Fibroblast of lung (primary cell): ENCODE results near the gene VWA3B. TPM values are rescaled to one million over a fixed set of nuclear protein-coding genes. Genes with fewer than 3 reads are reported as not detected.

Experiments
- DNase-seq, 2 donors: peaks; one replicate each; pipeline versions ENCODE4 v3.0.0 to v3.0.0-alpha.2; 2010; ENCODE audit warnings: low read depth in 2 of 2
- H2AFZ ChIP-seq: 2 replicates; pipeline ENCODE4 v1.5.1; 2012; ENCODE audit warnings: low read length, control low read depth, inconsistent platforms
- H3K27ac ChIP-seq: 2 replicates; pipeline ENCODE4 v1.5.1; 2011; ENCODE audit warnings: low read length, control low read depth; ENCODE audit not compliant: insufficient read depth
- H3K27me3 ChIP-seq: 2 replicates; pipeline ENCODE4 v1.5.1; 2011; ENCODE audit warnings: mild to moderate bottlenecking, low read length; ENCODE audit not compliant: control insufficient read depth, insufficient read depth
- H3K36me3 ChIP-seq: 2 replicates; pipeline ENCODE4 v1.5.1; 2011; ENCODE audit warnings: low read length; ENCODE audit not compliant: control insufficient read depth, insufficient read depth
- H3K4me1 ChIP-seq: 2 replicates; pipeline ENCODE4 v1.5.1; 2011; ENCODE audit warnings: low read length; ENCODE audit not compliant: control insufficient read depth, insufficient read depth; ENCODE audit errors: extremely low read depth
- H3K4me2 ChIP-seq: 2 replicates; pipeline ENCODE4 v1.5.1; 2011; ENCODE audit warnings: low read length, control low read depth; ENCODE audit not compliant: insufficient read depth; ENCODE audit errors: extremely low read depth
- H3K4me3 ChIP-seq, 4 experiments: fragments of 200-600 bp in 1 of 4; sonication (generic) in 1 of 4; replicated peaks in 1 of 4; 2 replicates each; pipeline ENCODE4 v1.5.1; 2011 to 2016; ENCODE audit warnings: low read length in 4 of 4, low read depth in 3 of 4, mild to moderate bottlenecking in 3 of 4, control low read depth in 2 of 4, inconsistent platforms in 1 of 4, mixed read lengths in 1 of 4; ENCODE audit not compliant: insufficient read depth in 1 of 4; ENCODE audit errors: control extremely low read depth in 1 of 4
- H3K79me2 ChIP-seq: 2 replicates; pipeline ENCODE4 v1.5.1; 2012; ENCODE audit warnings: mild to moderate bottlenecking, low read length, inconsistent platforms; ENCODE audit not compliant: control insufficient read depth, insufficient read depth
- H3K9ac ChIP-seq: 2 replicates; pipeline ENCODE4 v1.5.1; 2011; ENCODE audit warnings: mild to moderate bottlenecking, low read length, control low read depth; ENCODE audit not compliant: insufficient read depth
- H3K9me3 ChIP-seq: 2 replicates; pipeline ENCODE4 v1.5.1; 2012; ENCODE audit warnings: low read depth, low read length; ENCODE audit not compliant: control insufficient read depth, insufficient read depth
- H4K20me1 ChIP-seq: 2 replicates; pipeline ENCODE4 v1.5.1; 2011; ENCODE audit warnings: low read length; ENCODE audit not compliant: control insufficient read depth, insufficient read depth; ENCODE audit errors: extremely low read depth
- EZH2 ChIP-seq: IDR thresholded peaks from 2 replicates; pipeline ENCODE4 v1.5.1; 2012; ENCODE audit warnings: low read length, control low read depth, mild to moderate bottlenecking; ENCODE audit errors: missing control alignments
- polyA plus RNA-seq, 2 donors: library from polyadenylated mRNA; depleted of rRNA in 1 of 2; stranded (reverse) in 1 of 2; unstranded in 1 of 2; fragments of >200 nt; gene quantifications; 2 replicates each; pipeline ENCODE4 v1.2.1, GENCODE V29; 2011 to 2012; ENCODE audit warnings: missing spikeins in 1 of 2
- total RNA-seq: library from RNA; depleted of rRNA; stranded (reverse); fragments of >200 nt; gene quantifications from 2 replicates; pipeline ENCODE4 v1.2.1, GENCODE V29; 2014
- TF ChIP-seq, protein P1 (sequence below), 2 donors: IDR thresholded peaks in 1 of 2; conservative IDR thresholded peaks in 1 of 2; 1 replicate in 1 of 2; 2 replicates in 1 of 2; pipeline ENCODE4 v1.5.1; 2011 to 2012; ENCODE audit warnings: low read length in 2 of 2, control low read depth in 1 of 2, inconsistent platforms in 1 of 2, low read depth in 1 of 2, mild to moderate bottlenecking in 1 of 2

VWA3B gene
- total and polyA plus RNA-seq, 2 donors (not counting 1 experiment from before 2014, with no cell fraction given), result 0.17 TPM; not detected in 1

DNA sequence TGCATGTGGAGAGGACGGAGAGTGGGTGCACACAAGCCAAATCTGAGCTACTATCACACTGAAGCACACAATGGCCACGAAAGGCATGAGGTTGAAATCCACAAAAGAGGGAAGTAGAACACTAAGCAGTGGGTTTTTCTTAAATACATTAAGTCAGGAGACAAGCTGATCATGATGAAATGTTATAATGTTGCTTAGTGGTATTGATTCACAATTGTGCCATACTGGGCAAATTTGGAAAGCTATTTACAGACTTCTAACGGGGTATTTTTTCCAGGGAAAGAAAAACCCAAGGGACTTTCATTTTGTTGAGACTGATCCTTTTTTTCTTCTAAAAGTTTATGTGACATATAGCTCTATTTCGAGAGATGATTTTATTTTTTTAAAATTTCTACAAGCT lies 158.5 kb downstream of the VWA3B start:
- no peak overlapping the region for H3K4me3 ChIP-seq
- H3K79me2 ChIP-seq, result no peaks in the 10 kb centered on the region
- H3K4me2 ChIP-seq, result no peak overlapping the region
- no peaks in the 10 kb centered on the region for H3K36me3 ChIP-seq
- DNase-seq, result no peak
- H3K27me3 ChIP-seq, result no peaks in the 10 kb centered on the region
- no peaks in the 10 kb centered on the region for H4K20me1 ChIP-seq
- H3K9me3 ChIP-seq, result no peaks in the 10 kb centered on the region
- H3K27ac ChIP-seq, result no peak overlapping the region
- no peaks in the 10 kb centered on the region for H3K4me1 ChIP-seq
- no peak for TF ChIP-seq EZH2
- TF ChIP-seq, protein P1, sequence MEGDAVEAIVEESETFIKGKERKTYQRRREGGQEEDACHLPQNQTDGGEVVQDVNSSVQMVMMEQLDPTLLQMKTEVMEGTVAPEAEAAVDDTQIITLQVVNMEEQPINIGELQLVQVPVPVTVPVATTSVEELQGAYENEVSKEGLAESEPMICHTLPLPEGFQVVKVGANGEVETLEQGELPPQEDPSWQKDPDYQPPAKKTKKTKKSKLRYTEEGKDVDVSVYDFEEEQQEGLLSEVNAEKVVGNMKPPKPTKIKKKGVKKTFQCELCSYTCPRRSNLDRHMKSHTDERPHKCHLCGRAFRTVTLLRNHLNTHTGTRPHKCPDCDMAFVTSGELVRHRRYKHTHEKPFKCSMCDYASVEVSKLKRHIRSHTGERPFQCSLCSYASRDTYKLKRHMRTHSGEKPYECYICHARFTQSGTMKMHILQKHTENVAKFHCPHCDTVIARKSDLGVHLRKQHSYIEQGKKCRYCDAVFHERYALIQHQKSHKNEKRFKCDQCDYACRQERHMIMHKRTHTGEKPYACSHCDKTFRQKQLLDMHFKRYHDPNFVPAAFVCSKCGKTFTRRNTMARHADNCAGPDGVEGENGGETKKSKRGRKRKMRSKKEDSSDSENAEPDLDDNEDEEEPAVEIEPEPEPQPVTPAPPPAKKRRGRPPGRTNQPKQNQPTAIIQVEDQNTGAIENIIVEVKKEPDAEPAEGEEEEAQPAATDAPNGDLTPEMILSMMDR (conservative IDR thresholded peaks at IDR 0.05 in 1 of 2, IDR thresholded peaks at IDR 0.05 in 1 of 2; ENCODE audit: low read depth in 1 of 2, low read length in 2 of 2), result no peak
- H2AFZ ChIP-seq, result no peak overlapping the region
- H3K9ac ChIP-seq, result no peak overlapping the region

DNA sequence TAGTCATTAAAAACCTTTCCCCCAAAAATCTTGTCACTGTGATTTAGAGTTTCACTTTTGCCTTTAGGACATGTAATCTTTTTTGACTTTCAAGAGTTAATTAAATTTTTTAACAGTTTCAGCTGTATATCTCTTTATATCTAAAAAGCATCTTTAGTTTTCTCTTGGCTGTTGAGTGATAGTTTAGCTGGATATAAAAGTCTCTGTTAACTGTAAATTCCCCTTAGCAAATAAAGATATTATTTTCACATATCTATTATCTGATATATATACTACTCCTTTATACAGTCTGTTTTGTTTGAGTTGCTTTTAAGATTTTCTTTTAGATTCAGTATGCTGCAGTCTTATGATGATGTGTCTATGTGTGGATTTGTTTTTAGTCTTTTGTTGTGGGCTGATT lies 160.4 kb downstream of the VWA3B start:
- Histone ChIP-seq H3K9ac (no peak overlapping the region), H3K27ac (no peak overlapping the region), H3K4me1 (no peaks in the 10 kb centered on the region)

DNA sequence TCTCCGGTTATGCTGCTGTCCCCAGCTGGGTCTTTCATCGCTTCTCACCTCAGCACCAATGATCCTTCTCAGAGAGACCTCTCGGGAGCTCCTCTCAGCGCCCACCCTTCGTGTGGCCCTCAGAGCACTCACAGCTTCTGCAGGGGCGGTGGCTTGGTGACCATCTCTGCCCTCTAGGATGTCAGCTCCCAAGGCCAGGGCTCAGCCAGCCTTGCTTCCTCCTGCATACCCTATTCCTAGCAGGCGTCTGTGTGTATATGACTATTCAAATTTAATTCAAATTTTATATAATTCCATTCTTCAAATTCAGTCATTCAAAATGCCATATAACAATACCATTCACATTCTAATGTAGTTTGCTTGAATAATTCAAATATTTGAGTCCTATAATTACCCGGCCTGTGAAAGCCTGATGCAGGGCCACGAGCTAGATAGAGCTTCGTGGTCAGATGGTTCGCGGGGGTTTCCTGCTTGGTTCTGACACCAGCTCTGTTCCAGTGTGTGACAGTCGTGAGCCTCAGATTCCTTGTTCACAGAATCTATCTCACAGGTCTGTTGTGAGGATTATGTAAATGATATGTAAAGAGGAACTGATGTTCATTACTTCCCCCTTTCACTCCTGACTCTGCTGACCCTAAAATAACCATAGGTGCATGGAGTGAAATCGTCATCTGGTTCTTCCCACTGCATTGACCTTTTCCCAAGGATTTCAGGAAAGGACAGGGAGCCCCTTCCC lies 165.2 kb downstream of the VWA3B start:
- H3K4me2 ChIP-seq, result no peak overlapping the region
- H3K79me2 ChIP-seq, result no peaks in the 10 kb centered on the region
- H3K4me3 ChIP-seq, result no peak overlapping the region
- H4K20me1 ChIP-seq, result no peaks in the 10 kb centered on the region
- TF ChIP-seq, protein P1 (conservative IDR thresholded peaks at IDR 0.05 in 1 of 2, IDR thresholded peaks at IDR 0.05 in 1 of 2; ENCODE audit: low read depth in 1 of 2, low read length in 2 of 2), result no peak
- TF ChIP-seq EZH2, result no peak
- H2AFZ ChIP-seq, result no peak overlapping the region
- DNase-seq, result no peak
- H3K36me3 ChIP-seq, result no peaks in the 10 kb centered on the region
- no peaks in the 10 kb centered on the region for H3K4me1 ChIP-seq
- no peaks in the 10 kb centered on the region for H3K9me3 ChIP-seq
- H3K27ac ChIP-seq, result no peak overlapping the region
- no peaks in the 10 kb centered on the region for H3K27me3 ChIP-seq
- H3K9ac ChIP-seq, result no peak overlapping the region

More for the DNA sequence above, 160.4 kb downstream of the VWA3B start:
- H3K79me2 ChIP-seq, result no peaks in the 10 kb centered on the region
- no peak overlapping the region for H3K4me3 ChIP-seq
- H2AFZ ChIP-seq, result no peak overlapping the region
- H3K27me3 ChIP-seq, result no peaks in the 10 kb centered on the region
- H3K9me3 ChIP-seq, result no peaks in the 10 kb centered on the region
- H4K20me1 ChIP-seq, result no peaks in the 10 kb centered on the region
- H3K36me3 ChIP-seq, result no peaks in the 10 kb centered on the region
- DNase-seq, result no peak
- no peak overlapping the region for H3K4me2 ChIP-seq
- TF ChIP-seq, protein P1 (conservative IDR thresholded peaks at IDR 0.05 in 1 of 2, IDR thresholded peaks at IDR 0.05 in 1 of 2; ENCODE audit: low read depth in 1 of 2, low read length in 2 of 2), result no peak
- TF ChIP-seq EZH2, result no peak
